ENCODE results near the gene DNAAF1.

DNA sequence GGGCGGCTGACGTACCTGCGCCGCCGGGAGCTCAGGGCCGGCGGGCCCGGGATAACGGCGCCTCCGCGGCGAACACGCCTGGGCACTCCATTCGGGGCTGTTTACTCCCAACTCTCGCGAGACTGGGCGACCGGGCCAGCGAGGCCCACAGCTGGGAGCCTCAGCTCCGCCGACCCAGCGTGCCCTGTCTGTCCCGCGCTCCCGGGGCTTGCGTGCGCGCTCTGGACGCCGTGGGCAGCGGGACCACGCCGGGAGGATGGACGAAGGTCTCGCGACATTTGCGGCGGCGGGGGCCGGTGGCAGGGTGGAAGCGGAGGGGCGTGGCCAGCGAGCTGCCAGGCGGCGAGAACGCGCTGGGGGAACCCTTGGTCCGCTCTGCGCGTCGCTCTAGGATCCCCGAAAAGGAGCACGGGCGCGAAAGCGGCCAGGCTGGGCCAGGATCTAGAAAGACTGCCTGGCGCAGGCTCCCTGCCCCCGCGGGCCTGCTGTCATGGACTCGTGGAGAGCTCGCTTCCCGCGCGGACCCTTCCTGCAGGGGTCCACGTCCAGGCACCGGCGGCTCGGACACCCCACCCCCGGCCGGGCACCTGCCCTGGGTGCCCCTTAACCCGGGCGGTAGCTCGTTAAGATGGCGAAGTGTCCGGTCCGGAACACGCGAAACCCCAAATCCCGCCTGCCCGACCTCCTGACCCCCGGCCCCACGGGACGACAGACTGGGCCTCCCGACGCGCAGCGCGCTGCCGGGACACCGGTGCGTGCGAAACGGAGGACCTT, 28.2 kb upstream of the DNAAF1 start, which contains the start of gene MBTPS1:
- no peak for TF ChIP-seq EZH2 (IDR thresholded peaks at IDR 0.05)
- TF ChIP-seq, protein P1, sequence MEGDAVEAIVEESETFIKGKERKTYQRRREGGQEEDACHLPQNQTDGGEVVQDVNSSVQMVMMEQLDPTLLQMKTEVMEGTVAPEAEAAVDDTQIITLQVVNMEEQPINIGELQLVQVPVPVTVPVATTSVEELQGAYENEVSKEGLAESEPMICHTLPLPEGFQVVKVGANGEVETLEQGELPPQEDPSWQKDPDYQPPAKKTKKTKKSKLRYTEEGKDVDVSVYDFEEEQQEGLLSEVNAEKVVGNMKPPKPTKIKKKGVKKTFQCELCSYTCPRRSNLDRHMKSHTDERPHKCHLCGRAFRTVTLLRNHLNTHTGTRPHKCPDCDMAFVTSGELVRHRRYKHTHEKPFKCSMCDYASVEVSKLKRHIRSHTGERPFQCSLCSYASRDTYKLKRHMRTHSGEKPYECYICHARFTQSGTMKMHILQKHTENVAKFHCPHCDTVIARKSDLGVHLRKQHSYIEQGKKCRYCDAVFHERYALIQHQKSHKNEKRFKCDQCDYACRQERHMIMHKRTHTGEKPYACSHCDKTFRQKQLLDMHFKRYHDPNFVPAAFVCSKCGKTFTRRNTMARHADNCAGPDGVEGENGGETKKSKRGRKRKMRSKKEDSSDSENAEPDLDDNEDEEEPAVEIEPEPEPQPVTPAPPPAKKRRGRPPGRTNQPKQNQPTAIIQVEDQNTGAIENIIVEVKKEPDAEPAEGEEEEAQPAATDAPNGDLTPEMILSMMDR (IDR thresholded peaks at IDR 0.05): no peak
